Fibroblast of pulmonary artery (primary cell): ENCODE measurements around the gene KIRREL3.

ENCODE experiments used
- DNase-seq: peaks from one replicate; pipeline ENCODE4 v3.0.0-alpha.2; 2010; ENCODE audit warnings: low read depth
- H3K4me3 ChIP-seq: replicated peaks from 2 replicates; pipeline ENCODE4 v1.5.1; 2011; ENCODE audit warnings: low read depth, mild to moderate bottlenecking, control low read depth, low read length, moderate library complexity
- TF ChIP-seq, protein P1 (sequence below): IDR thresholded peaks from 2 replicates; pipeline ENCODE4 v1.5.1; 2011; ENCODE audit warnings: mild to moderate bottlenecking, control low read depth, low read length, inconsistent platforms; ENCODE audit errors: missing control alignments

Gene KIRREL3

DNA sequence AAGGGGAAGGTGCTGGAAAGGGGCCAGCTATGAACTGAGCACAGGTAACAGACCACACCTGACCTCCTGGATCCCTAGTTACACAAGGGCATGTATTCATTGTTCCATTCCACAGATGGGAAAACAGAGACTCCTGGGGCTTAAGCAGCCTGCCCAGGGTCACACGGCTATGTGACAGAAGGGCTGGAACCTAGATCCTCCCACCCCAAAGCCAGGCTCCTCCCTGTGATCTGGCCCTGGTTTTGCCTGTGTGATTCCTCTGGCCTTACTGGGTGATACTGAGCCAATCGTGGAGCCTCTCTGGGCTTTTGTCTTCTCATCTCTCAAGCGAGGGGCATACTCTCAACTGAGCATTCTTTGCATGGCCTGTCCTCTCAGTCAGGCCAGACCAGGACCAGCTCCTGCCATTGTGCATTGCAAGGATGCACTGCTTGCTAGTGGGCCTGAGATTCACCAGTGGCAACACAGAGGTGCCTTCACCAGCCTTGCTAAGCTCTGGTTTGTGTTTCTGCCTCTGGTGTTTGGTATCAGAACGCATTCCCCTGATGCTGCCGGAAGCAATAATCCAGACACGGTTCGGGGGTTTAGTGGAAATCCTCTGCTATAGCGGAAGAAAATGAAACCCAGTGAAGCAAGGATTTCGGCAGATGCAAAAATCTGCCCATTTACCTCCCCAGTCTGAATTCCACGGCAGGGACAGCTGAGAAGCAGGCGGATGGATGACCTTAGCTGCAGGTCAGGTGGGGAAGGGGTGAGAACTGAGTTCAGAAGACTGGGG lies 418.5 kb downstream of the KIRREL3 start:
- H3K4me3 ChIP-seq, result no peak overlapping the region
- TF ChIP-seq, protein P1, sequence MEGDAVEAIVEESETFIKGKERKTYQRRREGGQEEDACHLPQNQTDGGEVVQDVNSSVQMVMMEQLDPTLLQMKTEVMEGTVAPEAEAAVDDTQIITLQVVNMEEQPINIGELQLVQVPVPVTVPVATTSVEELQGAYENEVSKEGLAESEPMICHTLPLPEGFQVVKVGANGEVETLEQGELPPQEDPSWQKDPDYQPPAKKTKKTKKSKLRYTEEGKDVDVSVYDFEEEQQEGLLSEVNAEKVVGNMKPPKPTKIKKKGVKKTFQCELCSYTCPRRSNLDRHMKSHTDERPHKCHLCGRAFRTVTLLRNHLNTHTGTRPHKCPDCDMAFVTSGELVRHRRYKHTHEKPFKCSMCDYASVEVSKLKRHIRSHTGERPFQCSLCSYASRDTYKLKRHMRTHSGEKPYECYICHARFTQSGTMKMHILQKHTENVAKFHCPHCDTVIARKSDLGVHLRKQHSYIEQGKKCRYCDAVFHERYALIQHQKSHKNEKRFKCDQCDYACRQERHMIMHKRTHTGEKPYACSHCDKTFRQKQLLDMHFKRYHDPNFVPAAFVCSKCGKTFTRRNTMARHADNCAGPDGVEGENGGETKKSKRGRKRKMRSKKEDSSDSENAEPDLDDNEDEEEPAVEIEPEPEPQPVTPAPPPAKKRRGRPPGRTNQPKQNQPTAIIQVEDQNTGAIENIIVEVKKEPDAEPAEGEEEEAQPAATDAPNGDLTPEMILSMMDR, result no peak
- DNase-seq, result no peak

DNA sequence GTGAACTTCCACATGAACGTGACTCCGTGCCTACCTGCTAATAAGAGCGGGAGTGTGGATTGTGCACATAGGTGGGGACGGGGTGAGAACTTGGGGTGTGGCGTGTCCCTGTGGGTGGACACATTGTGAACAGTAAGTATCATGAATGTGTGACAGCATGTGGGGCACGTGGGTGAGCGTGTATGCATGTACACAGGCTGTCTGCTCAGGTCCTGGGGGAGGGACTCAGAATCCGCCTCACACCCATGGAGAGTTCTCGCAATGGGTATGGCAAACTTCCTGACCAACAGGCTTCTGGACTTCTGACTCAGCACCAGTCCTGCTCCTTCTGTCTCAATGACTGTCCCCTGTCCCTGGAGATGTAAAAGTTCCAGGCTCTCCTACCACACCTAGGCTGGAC lies 422.1 kb downstream of the KIRREL3 start:
- H3K4me3 ChIP-seq, result no peak overlapping the region
- DNase-seq, result no peak
- TF ChIP-seq, protein P1, result no peak

GRCh38 chr11:126578021-126578420 lies 422.5 kb downstream of the KIRREL3 start:
- H3K4me3 ChIP-seq, result no peak overlapping the region
- TF ChIP-seq, protein P1, result no peak
- no peak for DNase-seq

DNA sequence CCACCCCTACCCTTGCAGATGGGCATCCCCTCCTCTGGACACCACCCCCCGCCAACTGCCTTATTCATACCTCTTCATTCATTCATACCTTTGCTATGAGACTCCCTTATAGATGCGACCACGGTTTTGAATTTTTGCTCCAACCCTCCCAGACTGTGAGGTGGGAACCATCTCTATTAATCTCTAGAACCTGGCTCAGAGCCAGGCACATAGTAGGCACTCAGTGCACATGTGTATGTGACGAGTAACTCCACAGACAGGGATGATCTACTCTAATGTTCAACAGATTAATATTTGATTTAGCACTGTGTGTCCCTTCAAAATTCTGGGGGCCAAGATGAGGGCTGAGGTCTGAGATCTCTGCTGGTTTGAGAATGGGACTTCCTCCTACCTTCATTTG lies 424.7 kb downstream of the KIRREL3 start:
- no peak for DNase-seq
- no peak overlapping the region for H3K4me3 ChIP-seq
- TF ChIP-seq, protein P1, result no peak

DNA sequence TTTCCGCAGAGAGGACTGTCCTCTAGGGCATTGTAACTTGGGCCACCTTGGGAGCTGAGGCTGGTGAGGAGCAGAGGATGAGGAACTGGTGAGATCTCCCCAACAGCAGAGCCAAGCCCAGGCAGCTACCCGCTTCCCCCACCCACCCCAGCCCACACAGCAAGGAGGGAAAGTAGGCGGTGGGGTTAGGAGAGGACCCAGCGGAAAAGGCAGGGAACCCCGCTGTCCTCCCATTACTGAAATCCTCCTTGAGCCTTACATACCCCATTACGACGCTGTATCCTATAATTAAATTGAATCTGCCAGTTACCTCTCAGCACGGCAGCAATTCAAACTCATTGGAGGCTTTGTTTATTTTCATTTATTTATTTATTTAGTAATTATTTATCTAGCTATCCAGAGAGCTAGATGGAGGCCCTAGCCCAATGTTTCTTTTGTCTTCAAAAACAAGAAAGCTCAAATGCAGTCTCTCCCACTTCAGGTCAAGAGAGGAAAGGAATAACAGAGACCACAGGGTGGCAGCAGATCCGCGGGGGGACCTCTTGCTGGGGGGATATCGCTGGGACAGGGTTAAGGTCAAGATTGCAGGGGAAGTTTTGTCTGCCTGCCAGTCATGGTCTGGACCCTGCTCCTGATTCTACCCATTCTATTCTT lies 427.1 kb downstream of the KIRREL3 start:
- no peak overlapping the region for H3K4me3 ChIP-seq
- DNase-seq, result no peak
- TF ChIP-seq, protein P1, result peak; percentile 22

DNA sequence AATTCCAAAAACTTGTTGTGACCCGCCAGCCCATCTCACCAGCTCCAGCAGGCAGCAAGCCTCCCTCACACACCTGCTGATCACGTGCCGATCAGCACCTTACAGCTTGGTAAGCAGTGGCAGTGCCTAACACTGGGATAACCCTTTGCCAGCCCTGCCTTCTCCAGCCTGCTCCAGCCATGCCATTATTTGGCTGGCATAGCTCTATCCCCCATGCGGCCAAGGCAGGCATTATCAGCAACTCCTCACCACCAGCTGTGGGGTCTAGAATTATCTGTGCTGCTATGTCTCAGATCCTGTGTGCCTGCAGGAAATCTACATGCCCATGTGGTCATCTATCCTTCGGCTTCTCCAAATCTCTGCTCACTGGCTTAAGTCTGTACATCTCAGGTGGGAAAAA lies 430.1 kb downstream of the KIRREL3 start:
- TF ChIP-seq, protein P1, result no peak
- no peak for DNase-seq
- H3K4me3 ChIP-seq, result no peak overlapping the region

DNA sequence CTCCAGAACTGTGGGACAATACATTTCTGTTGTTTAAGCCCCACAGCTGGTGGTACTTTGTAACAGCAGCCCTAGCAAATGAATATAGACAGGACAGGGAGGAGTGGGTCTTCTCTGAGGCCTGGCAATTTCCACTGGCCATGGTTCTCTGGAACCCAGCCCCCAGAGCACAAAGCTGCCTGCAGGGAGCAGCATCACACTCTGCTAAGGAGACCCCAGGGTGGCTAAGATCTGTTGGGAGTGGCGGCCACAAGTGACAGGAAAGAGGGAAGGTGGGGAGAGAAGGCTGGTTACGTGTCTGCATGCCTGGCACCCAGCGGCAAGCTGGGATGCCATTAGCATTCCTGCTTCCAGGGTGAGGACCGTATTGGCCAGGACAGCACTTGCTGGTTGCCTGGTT lies 433.2 kb downstream of the KIRREL3 start:
- H3K4me3 ChIP-seq, result no peak overlapping the region
- TF ChIP-seq, protein P1, result no peak
- DNase-seq, result no peak
